ENCODE results near the gene KLHL18.
A peak's percentile ranks its signal among the peaks of the same experiment; 100 is the strongest.

KLHL18 gene

DNA sequence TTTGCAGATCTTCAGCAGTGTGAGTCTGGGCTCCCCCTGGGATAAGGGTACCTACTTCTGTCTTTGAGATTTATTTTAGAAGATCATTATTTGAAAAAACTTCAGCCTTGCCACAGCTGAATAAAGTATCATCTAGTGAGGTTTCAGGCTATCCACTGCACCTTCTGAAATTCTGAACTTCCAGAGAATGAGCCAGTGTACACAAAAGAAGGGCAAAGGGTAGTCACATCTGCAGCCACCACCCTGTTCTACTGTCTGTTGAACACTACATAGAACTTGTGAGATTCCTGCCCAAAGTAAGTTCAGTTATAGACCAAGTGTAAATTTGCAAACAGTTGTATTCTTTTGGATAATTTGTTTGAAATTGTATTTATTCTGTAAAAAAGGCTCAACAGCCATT lies 60.1 kb downstream of the KLHL18 start:
- no peak for DNase-seq
- Mint-ChIP-seq H3K27me3 (ENCODE audit: low read depth, poor library complexity) (no peaks in the 10 kb centered on the region), H3K4me1 (no peaks in the 10 kb centered on the region), H3K36me3 (ENCODE audit: low read depth) (peaks cover 40% of the 10 kb centered on the region), H3K4me3 (no peak overlapping the region), H3K9me3 (no peaks in the 10 kb centered on the region), H3K27ac (no peak overlapping the region)
- TF ChIP-seq, protein P1, sequence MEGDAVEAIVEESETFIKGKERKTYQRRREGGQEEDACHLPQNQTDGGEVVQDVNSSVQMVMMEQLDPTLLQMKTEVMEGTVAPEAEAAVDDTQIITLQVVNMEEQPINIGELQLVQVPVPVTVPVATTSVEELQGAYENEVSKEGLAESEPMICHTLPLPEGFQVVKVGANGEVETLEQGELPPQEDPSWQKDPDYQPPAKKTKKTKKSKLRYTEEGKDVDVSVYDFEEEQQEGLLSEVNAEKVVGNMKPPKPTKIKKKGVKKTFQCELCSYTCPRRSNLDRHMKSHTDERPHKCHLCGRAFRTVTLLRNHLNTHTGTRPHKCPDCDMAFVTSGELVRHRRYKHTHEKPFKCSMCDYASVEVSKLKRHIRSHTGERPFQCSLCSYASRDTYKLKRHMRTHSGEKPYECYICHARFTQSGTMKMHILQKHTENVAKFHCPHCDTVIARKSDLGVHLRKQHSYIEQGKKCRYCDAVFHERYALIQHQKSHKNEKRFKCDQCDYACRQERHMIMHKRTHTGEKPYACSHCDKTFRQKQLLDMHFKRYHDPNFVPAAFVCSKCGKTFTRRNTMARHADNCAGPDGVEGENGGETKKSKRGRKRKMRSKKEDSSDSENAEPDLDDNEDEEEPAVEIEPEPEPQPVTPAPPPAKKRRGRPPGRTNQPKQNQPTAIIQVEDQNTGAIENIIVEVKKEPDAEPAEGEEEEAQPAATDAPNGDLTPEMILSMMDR (IDR thresholded peaks at IDR 0.05), result no peak

DNA sequence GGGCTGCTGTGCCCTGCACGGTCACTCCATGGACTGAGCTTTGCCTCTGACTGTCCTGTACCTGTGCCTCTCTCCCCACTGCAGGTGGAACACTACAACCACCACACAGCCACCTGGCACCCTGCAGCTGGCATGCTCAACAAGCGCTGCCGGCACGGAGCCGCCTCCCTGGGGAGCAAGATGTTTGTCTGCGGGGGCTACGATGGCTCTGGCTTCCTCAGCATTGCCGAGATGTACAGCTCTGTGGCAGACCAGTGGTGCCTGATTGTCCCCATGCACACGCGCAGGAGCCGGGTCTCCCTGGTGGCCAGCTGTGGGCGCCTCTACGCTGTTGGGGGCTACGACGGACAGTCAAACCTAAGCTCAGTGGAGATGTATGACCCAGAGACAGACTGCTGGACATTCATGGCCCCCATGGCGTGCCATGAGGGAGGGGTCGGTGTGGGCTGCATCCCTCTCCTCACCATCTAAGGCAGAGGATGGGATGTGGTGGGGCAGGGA lies 60.8 kb downstream of the KLHL18 start:
- Mint-ChIP-seq H3K9me3 (no peaks in the 10 kb centered on the region), H3K4me3 (no peak overlapping the region), H3K27ac (no peak overlapping the region), H3K36me3 (ENCODE audit: low read depth) (peaks cover 34% of the 10 kb centered on the region), H3K27me3 (ENCODE audit: low read depth, poor library complexity) (no peaks in the 10 kb centered on the region), H3K4me1 (no peaks in the 10 kb centered on the region)
- DNase-seq, result no peak
- TF ChIP-seq, protein P1 (IDR thresholded peaks at IDR 0.05), result no peak

DNA sequence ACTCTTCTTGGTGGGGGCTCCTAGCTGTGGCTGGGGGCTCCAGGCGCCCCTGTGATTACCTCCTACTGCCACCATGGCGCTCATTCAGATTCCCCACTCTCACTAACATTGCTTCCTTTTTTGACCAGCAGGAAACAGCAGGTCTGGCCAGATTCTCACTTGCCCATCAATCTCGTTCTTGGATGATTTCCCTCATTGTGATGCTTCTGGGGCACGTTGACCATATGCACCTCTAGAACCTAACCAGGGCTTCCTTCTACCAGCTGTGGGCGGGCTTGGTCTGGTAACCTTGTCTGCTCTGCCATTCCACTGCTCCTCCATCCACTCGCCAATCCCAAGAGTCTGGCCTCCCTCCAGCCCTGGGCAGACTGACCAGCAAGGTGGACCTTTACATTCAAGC lies 62.2 kb downstream of the KLHL18 start:
- no peaks in the 10 kb centered on the region for H3K9me3 Mint-ChIP-seq
- peaks cover 2% of the 10 kb centered on the region for H3K27me3 Mint-ChIP-seq (ENCODE audit: low read depth, poor library complexity)
- TF ChIP-seq, protein P1 (IDR thresholded peaks at IDR 0.05), result no peak
- DNase-seq, result no peak
- peaks cover 29% of the 10 kb centered on the region for H3K36me3 Mint-ChIP-seq (ENCODE audit: low read depth)
- H3K4me1 Mint-ChIP-seq, result no peaks in the 10 kb centered on the region
- no peak overlapping the region for H3K4me3 Mint-ChIP-seq
- H3K27ac Mint-ChIP-seq, result no peak overlapping the region

DNA sequence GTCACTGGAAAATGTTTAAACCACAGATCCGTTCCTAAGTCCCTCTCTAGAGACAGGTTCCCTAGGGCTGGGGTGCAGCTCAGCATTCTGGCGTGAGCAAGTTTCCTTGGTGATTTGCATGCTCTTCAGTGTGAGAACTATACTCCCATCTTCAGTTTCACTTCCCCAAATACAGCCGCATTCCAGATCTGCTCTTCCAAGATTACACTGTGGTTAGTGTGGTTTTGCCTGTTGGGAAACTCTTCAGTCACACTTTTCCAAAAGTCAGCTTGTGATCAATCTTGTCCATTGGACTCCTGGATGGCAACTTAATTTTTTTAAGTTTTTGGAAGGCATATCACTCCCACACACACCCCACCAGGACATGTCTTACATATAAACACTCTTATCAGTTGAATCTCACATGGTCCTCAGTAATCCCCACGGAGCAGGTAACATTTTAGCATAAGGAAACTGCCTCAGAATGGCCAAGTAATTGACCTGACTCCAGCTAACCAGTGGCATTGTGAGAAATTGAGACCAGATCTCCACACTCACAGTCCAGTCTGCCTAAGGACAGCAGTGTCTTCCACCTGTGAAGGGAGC lies 64.6 kb downstream of the KLHL18 start:
- peaks cover 11% of the 10 kb centered on the region for H3K27me3 Mint-ChIP-seq (ENCODE audit: low read depth, poor library complexity)
- no peaks in the 10 kb centered on the region for H3K9me3 Mint-ChIP-seq
- H3K27ac Mint-ChIP-seq, result peak overlapping the region; percentile 38
- no peaks in the 10 kb centered on the region for H3K4me1 Mint-ChIP-seq
- H3K36me3 Mint-ChIP-seq (ENCODE audit: low read depth), result peaks cover 26% of the 10 kb centered on the region
- TF ChIP-seq, protein P1 (IDR thresholded peaks at IDR 0.05), result no peak
- no peak overlapping the region for H3K4me3 Mint-ChIP-seq
- DNase-seq, result no peak

DNA sequence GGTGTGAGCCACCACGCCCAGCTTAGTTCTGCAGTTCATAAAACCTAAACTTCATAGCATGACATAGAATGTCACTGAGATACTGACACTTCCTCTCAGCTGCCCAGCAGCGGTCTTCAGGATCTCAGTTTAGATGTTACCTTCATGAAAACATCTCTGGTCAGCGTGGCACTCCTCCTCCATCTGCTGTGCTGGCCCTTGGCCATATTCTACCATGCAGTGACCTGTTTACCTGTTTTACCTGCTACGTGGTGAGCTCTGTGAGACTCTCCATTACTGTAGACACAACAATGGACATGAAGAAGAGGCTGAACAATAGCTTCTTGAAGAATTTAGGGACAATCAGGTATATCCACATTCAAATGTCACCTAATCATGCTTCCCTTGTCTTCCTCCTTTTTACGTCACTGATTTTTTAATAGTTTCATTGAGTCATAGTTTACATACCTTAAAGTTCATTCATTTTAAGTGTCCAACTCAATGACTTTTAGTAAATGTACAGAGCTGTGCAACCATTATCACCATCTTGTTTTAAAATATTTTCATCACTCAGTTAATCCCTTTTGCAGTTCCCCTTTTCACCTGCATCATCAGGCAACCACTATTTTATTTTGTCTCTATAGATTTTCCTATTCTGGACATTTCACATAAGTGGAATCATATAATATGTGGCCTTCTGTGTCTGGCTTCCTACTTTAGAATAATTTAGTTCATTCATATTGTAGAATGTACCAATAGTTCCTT lies 65.8 kb downstream of the KLHL18 start:
- Mint-ChIP-seq H3K27ac (no peak overlapping the region), H3K9me3 (no peaks in the 10 kb centered on the region), H3K4me1 (no peaks in the 10 kb centered on the region), H3K36me3 (ENCODE audit: low read depth) (peaks cover 19% of the 10 kb centered on the region), H3K4me3 (no peak overlapping the region), H3K27me3 (ENCODE audit: low read depth, poor library complexity) (peaks cover 15% of the 10 kb centered on the region)
- TF ChIP-seq, protein P1 (IDR thresholded peaks at IDR 0.05), result no peak
- no peak for DNase-seq
